ENCODE results near the gene F2RL2. TPM values are rescaled to one million over a fixed set of nuclear protein-coding genes. Genes with fewer than 3 reads are reported as not detected.

The F2RL2 gene
- total and polyA plus RNA-seq, 2 of the 4 experiments (the other 2 are of a cell fraction) = 21.7 to 32.8 TPM

DNA sequence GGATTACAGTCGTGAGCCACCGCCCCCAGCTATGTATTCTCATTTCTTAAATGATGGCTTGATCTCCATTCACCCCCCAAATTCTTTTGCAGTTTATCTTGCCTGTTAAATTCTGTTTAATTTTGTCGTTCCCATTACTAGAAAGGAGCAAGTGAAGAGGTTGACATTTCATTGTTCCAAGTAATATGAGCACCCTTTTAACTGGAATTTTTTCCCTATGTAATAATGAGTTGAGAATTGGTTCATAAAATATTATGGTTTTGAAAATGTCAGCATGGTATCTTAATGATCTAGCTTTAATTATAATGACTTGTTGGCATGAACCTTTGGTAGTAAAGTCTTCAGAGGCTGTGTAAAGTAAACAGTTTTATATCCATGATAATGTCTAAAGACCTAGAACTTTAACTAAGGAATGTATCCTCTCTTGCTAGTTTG, 37.4 kb downstream of the F2RL2 start:
- Histone ChIP-seq H3K4me2 (ENCODE audit: low read depth, low read length) (no peak overlapping the region), H3K14ac (replicated peaks; ENCODE audit: low read depth, low read length) (no peak overlapping the region), H3K9ac (ENCODE audit: low read depth, low read length) (no peak overlapping the region), H4K5ac (ENCODE audit: low read depth, low read length) (no peak overlapping the region), H3K18ac (ENCODE audit: low read depth, low read length) (no peak overlapping the region), H3K9me3 (ENCODE audit: control insufficient read depth, insufficient read depth, low read length) (no peaks in the 10 kb centered on the region), H4K8ac (ENCODE audit: low read depth in 2 of 2, low read length in 2 of 2) (no peak overlapping the region), H2AK9ac (replicated peaks; ENCODE audit: low read depth, low read length, poor library complexity) (no peak overlapping the region), H4K20me1 (ENCODE audit: insufficient read depth, low read length) (no peaks in the 10 kb centered on the region), H3K27ac (ENCODE audit: insufficient read depth, low read length) (no peak overlapping the region), H3K27me3 (ENCODE audit: control insufficient read depth, insufficient read depth, low read length) (peaks cover 4% of the 10 kb centered on the region), H3K4me3 (ENCODE audit: insufficient read depth, low read depth, low read length) (no peak overlapping the region), H2AFZ (replicated peaks; ENCODE audit: low read length, poor library complexity) (no peak overlapping the region), H3K56ac (ENCODE audit: extremely low read depth, insufficient read depth, low read length) (no peak overlapping the region), H3K9me1 (ENCODE audit: insufficient read depth, low read length) (no peaks in the 10 kb centered on the region; the same call in 1 of the 2 replicates), H2BK5ac (ENCODE audit: low read depth, low read length, poor library complexity, severe bottlenecking) (no peak overlapping the region), H3K79me1 (ENCODE audit: low read depth in 1 of 2, low read length in 2 of 2) (no peaks in the 10 kb centered on the region), H2BK20ac (ENCODE audit: low read depth, low read length) (no peak overlapping the region), H3K4me1 (ENCODE audit: control insufficient read depth, insufficient read depth, low read length) (peaks cover 2% of the 10 kb centered on the region; the same call in 1 of the 2 replicates), H3K4ac (ENCODE audit: low read depth, low read length) (no peak overlapping the region), H2BK15ac (ENCODE audit: low read depth, low read length) (no peak overlapping the region), H4K91ac (ENCODE audit: insufficient read depth, low read depth, low read length) (no peak overlapping the region), H3K23ac (ENCODE audit: low read depth, low read length) (no peak overlapping the region), H3K36me3 (ENCODE audit: control insufficient read depth, insufficient read depth, low read length) (no peaks in the 10 kb centered on the region), H2AK5ac (ENCODE audit: low read depth, low read length) (no peak overlapping the region), H2BK120ac (ENCODE audit: low read depth, low read length) (no peak overlapping the region)
- TF ChIP-seq, protein P1, sequence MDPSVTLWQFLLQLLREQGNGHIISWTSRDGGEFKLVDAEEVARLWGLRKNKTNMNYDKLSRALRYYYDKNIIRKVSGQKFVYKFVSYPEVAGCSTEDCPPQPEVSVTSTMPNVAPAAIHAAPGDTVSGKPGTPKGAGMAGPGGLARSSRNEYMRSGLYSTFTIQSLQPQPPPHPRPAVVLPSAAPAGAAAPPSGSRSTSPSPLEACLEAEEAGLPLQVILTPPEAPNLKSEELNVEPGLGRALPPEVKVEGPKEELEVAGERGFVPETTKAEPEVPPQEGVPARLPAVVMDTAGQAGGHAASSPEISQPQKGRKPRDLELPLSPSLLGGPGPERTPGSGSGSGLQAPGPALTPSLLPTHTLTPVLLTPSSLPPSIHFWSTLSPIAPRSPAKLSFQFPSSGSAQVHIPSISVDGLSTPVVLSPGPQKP (IDR thresholded peaks at IDR 0.05; ENCODE audit: borderline replicate concordance, low read depth, low read length) = no peak
- TF ChIP-seq MAFK (IDR thresholded peaks at IDR 0.05; ENCODE audit: low read depth, low read length) = no peak
- no peak for TF ChIP-seq MAZ (IDR thresholded peaks at IDR 0.05; ENCODE audit: borderline replicate concordance, low read depth, low read length)
- TF ChIP-seq MXI1 (IDR thresholded peaks at IDR 0.05; ENCODE audit: borderline replicate concordance, low read depth, low read length) = no peak
- TF ChIP-seq NFE2L2 (IDR thresholded peaks at IDR 0.05; ENCODE audit: low read depth, low read length) = no peak
- CTCF ChIA-PET = no interaction called here
- DNase-seq = no peak
- dilution Hi-C loops (cut with HindIII; ENCODE audit: low sequenced_read_pairs, unreplicated experiment) = no loop called here
- POLR2A ChIA-PET (ENCODE audit: unreplicated experiment) = interaction anchor here (0.6 kb wide), 1 partner anchor 211 kb away, joined by 7 read pairs; no protein-coding TSS in a partner anchor
- in situ Hi-C loops (cut with MboI; ENCODE audit: low sequenced_read_pairs) = no loop called here
- ATAC-seq (ENCODE audit: low read depth) = no peak
- WGBS, 2 experiments (ENCODE audit: extremely low coverage in 2 of 2, insufficient read length in 1 of 2) = no CpG with 5 or more reads among the region's 3 CpGs
- no TSS peak for BruUV-seq (replicated peaks)
- intact Hi-C loops (cut with micrococcal nuclease) = no loop called here

Data from IMR-90 (cell line).